Ishikawa (cell line): ENCODE results near the gene PDE4D.

Experiments
- CEBPB ChIP-seq: IDR thresholded peaks from 2 replicates; pipeline ENCODE4 v1.6.1; 2012
- CREB1 ChIP-seq: IDR thresholded peaks from 2 replicates; pipeline ENCODE4 v1.6.1; 2012; ENCODE audit warnings: low read depth
- EGR1 ChIP-seq: IDR thresholded peaks from 2 replicates; pipeline ENCODE4 v1.6.1; 2012
- EP300 ChIP-seq: IDR thresholded peaks from 2 replicates; pipeline ENCODE4 v1.6.1; 2012; ENCODE audit warnings: borderline replicate concordance
- FOXM1 ChIP-seq: IDR thresholded peaks from 2 replicates; pipeline ENCODE4 v1.6.1; 2012; ENCODE audit warnings: low read depth, borderline replicate concordance
- NFIC ChIP-seq: IDR thresholded peaks from 2 replicates; pipeline ENCODE4 v1.6.1; 2012
- RAD21 ChIP-seq: IDR thresholded peaks from 2 replicates; pipeline ENCODE4 v1.6.1; 2012; ENCODE audit warnings: low read depth
- TAF1 ChIP-seq: IDR thresholded peaks from 2 replicates; pipeline ENCODE4 v1.6.1; 2012; ENCODE audit warnings: low read depth, mild to moderate bottlenecking
- TCF12 ChIP-seq: IDR thresholded peaks from 2 replicates; pipeline ENCODE4 v1.6.1; 2012; ENCODE audit warnings: low read depth
- TEAD4 ChIP-seq: IDR thresholded peaks from 2 replicates; pipeline ENCODE4 v1.6.1; 2012
- YY1 ChIP-seq: IDR thresholded peaks from 2 replicates; pipeline ENCODE4 v1.6.1; 2012; ENCODE audit warnings: low read depth
- ZBTB7A ChIP-seq: IDR thresholded peaks from 2 replicates; pipeline ENCODE4 v1.6.1; 2012; ENCODE audit warnings: low read depth
- TF ChIP-seq, protein P1 (sequence below): IDR thresholded peaks from 2 replicates; pipeline ENCODE4 v1.6.1; 2012; ENCODE audit warnings: low read depth, mild to moderate bottlenecking
- TF ChIP-seq, protein P2 (sequence below): IDR thresholded peaks from 2 replicates; pipeline ENCODE4 v1.6.1; 2012
- TF ChIP-seq, protein P3 (sequence below): IDR thresholded peaks from 2 replicates; pipeline ENCODE4 v1.6.1; 2012

PDE4D gene

DNA sequence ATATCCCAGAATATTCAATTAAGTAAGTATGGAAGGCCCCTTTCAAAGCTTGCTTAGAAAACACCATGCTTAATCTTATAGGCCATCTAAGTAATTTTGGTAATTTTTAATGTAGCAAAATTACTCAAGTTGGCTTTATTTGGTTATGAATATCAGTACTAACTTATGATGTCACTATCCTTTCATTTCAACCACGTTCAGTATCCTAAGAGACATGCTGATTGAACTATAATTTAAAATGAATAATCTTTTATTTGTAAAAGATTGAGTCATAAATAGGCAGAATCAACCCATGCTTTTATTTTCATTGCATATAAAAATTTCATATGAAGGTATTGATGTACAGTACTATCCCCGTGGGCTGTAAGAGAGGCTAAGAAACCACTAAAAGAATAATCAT, 923.7 kb downstream of the PDE4D start:
- TF ChIP-seq ZBTB7A: no peak
- TF ChIP-seq, protein P1, sequence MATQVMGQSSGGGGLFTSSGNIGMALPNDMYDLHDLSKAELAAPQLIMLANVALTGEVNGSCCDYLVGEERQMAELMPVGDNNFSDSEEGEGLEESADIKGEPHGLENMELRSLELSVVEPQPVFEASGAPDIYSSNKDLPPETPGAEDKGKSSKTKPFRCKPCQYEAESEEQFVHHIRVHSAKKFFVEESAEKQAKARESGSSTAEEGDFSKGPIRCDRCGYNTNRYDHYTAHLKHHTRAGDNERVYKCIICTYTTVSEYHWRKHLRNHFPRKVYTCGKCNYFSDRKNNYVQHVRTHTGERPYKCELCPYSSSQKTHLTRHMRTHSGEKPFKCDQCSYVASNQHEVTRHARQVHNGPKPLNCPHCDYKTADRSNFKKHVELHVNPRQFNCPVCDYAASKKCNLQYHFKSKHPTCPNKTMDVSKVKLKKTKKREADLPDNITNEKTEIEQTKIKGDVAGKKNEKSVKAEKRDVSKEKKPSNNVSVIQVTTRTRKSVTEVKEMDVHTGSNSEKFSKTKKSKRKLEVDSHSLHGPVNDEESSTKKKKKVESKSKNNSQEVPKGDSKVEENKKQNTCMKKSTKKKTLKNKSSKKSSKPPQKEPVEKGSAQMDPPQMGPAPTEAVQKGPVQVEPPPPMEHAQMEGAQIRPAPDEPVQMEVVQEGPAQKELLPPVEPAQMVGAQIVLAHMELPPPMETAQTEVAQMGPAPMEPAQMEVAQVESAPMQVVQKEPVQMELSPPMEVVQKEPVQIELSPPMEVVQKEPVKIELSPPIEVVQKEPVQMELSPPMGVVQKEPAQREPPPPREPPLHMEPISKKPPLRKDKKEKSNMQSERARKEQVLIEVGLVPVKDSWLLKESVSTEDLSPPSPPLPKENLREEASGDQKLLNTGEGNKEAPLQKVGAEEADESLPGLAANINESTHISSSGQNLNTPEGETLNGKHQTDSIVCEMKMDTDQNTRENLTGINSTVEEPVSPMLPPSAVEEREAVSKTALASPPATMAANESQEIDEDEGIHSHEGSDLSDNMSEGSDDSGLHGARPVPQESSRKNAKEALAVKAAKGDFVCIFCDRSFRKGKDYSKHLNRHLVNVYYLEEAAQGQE: no peak
- no peak for TF ChIP-seq CREB1
- no peak for TF ChIP-seq RAD21

DNA sequence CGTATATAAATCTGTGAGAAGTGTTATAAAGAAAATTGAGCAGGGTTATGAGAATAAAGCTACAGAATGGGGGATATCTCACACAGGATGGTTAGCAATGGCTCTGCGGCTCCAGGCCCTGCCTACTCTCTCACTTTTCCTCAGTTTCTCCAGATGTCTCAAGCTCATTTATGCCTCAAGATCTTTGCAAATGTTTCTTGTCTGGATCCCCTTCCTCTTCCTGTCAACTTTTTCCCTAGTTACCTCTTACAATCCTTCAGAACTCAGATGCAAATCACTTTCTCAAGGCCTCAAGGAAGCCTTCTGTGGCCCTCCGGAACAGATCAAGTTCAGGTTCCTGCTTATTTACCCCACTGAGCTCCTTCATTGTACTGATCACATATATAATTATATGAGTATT, 924.3 kb downstream of the PDE4D start:
- no peak for TF ChIP-seq CREB1
- no peak for TF ChIP-seq CEBPB
- TF ChIP-seq TAF1: no peak
- TF ChIP-seq TEAD4: no peak
- TF ChIP-seq, protein P1: no peak
- TF ChIP-seq EP300: no peak
- TF ChIP-seq EGR1: no peak
- TF ChIP-seq, protein P2, sequence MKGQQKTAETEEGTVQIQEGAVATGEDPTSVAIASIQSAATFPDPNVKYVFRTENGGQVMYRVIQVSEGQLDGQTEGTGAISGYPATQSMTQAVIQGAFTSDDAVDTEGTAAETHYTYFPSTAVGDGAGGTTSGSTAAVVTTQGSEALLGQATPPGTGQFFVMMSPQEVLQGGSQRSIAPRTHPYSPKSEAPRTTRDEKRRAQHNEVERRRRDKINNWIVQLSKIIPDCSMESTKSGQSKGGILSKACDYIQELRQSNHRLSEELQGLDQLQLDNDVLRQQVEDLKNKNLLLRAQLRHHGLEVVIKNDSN: no peak

DNA sequence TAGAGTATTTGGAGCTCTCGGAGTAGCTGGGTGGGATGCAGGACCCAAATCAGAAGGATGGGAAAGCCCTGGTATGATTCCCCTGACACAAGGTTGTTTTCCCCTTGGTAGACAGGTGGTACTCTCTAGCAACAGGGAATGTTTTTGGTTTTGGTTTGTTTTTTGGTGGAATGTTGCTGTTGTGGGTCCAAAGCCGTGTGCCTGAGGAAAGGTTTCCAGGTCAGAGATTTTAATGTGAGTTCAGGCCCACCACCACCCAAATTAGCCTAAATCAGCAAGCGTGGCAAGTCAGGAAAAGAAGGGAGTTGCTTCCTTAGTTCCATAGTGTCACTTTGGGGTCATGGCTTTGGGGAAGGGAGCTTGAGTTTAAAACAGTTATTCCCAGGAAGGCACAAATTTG, 925.2 kb downstream of the PDE4D start:
- TF ChIP-seq RAD21 (no peak), TCF12 (no peak)

DNA sequence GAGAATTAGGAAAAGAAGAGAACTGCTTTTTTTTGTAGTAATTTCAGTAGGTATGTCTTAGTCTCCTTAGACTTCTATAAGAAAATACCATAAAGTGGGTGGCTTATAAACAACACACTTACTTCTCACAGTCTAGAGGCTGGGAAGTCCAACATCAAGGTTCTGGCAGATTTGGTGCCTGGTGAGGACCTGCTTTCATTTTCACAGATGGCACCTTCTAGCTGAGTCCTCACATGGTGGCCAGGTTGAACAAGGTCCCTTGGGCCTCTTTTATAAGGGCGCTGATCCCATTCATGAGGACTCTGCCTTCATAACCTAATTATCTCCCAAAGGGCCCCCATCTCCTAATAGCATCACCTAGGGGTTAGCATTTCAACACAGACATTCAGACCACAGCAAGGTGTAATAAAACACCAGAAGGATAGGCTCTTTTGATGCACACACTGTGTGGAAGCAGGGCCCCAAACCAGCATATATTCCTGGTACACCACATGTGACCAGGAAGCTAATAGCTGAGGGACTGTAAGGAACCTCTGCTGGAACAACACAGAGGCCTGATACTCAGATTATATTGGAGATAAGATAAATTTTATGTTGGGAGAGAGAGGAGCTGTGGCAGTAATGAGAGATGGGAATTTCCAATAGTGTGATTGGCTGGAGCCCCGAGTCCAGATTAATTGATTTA, 925.8 kb downstream of the PDE4D start:
- TF ChIP-seq TEAD4: no peak
- TF ChIP-seq, protein P3, sequence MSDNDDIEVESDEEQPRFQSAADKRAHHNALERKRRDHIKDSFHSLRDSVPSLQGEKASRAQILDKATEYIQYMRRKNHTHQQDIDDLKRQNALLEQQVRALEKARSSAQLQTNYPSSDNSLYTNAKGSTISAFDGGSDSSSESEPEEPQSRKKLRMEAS: no peak

DNA sequence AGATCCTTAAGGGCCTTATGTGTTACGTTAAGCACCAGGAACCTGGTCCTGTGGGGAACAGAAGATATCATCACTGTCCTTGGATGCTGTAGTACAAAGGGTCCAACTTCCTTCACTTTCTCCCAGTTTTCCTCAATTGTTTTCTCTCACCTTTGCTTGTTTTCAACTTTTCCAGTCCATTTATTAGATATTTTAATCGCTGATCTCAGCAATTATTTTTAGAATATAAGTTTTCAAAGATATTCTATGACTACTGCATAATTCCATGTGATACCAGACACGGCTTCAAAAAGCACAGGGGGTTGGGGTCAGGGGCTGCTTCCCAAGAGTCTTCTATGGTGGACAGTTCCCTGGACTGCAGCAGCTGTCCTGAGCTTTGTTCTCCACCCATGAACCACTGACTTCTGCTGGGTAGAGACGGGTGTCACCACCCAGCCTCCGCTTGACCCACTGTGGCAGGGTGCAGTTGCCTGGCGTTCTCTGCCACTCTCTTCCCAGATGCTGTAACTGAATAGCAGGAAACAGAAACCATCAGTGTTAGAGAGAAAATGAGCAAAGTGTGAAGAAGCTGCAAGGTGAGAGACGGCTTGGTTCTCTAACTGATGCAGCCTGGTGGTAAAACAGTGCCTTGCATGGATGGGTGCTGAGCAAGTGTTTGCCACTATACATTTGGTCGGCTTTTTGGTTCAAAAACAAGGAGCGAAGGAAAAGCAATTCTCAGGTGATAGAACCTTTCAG, 927.7 kb downstream of the PDE4D start:
- TF ChIP-seq, protein P1: no peak
- no peak for TF ChIP-seq YY1
- TF ChIP-seq, protein P2: no peak
- no peak for TF ChIP-seq NFIC
- no peak for TF ChIP-seq TEAD4
- TF ChIP-seq CEBPB: no peak
- no peak for TF ChIP-seq EGR1
- TF ChIP-seq TCF12: no peak
- no peak for TF ChIP-seq CREB1

DNA sequence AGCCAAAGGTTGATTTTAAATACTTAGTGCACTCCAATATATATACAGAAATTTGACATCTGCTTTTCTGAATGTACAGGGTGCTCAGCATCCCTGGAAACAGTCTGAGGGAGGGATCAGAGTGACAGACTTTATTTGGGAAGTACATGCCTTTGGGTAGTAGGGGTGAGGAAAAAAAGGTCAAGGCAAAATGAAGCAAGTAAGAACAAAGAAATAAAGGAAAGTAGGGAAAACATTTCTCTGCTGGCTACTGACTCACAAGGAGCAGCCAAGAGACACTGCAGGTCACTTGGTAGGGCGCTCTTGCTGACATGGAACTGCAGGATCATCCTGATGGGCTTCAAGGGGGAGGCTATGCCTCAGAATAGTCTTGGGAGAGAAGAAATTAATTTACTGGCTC, 929.7 kb downstream of the PDE4D start:
- TF ChIP-seq EP300 (no peak), CEBPB (no peak), YY1 (no peak), TCF12 (no peak), FOXM1 (no peak), CREB1 (no peak), EGR1 (no peak)
- TF ChIP-seq, protein P2: no peak
- TF ChIP-seq, protein P3: no peak
- TF ChIP-seq, protein P1: no peak
